Caki2 (cell line): ENCODE measurements around the gene COL5A2. TPM values are rescaled to one million over a fixed set of nuclear protein-coding genes. Genes with fewer than 3 reads are reported as not detected.

ENCODE experiments used
- DNase-seq: peaks from one replicate; pipeline ENCODE4 v3.0.0-alpha.2; 2015; ENCODE audit warnings: low read depth
- in situ Hi-C: cut with HindIII; loops from 2 replicates; pipeline ENCODE4 v1.10.0; 2016; ENCODE audit warnings: low sequenced_read_pairs, low pct_unique_long_range_greater_than_20kb, mixed read lengths
- total RNA-seq: library from RNA; depleted of rRNA; stranded (reverse); fragments of >200 nt; shearing (Covaris generic); gene quantifications from 2 replicates; pipeline ENCODE4 v1.2.3, GENCODE V29; 2014; ENCODE audit warnings: low replicate concordance; rRNA removed

Gene COL5A2
- total RNA-seq = 2.0 and 3.0 TPM in 2 replicates

DNA sequence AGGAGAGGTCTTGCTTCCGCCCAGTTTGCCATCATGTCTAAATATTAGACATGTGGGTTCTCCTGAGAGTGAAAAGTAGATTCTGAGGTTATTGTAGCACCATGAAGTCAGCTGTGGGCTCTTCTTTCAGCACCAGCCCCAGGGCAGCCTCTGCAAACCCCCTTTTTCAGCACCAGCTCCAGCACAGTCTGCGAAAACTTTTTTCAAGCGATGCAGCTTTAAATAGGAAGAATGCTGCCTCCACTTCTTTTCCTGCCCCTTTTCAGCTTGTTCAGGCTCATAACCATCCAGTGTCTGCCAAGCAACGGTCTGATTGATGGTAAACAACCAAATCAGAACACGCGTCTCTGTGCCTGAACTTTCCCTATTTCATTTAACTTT lies at the start of gene COL5A2:
Gene COL5A2, minus strand, starts transcription at position 192 of the 381 bp plus-strand sequence. Its CDS starts 157 bp downstream, at position 35.
- DNase-seq = no peak
- in situ Hi-C loops = no loop called here

GRCh38 chr2:189226017-189226416 lies 46.5 kb upstream of the COL5A2 start:
- DNase-seq = no peak
- in situ Hi-C loops = no loop called here

GRCh38 chr2:189225032-189225431 lies 45.5 kb upstream of the COL5A2 start:
- in situ Hi-C loops = no loop called here
- no peak for DNase-seq

DNA sequence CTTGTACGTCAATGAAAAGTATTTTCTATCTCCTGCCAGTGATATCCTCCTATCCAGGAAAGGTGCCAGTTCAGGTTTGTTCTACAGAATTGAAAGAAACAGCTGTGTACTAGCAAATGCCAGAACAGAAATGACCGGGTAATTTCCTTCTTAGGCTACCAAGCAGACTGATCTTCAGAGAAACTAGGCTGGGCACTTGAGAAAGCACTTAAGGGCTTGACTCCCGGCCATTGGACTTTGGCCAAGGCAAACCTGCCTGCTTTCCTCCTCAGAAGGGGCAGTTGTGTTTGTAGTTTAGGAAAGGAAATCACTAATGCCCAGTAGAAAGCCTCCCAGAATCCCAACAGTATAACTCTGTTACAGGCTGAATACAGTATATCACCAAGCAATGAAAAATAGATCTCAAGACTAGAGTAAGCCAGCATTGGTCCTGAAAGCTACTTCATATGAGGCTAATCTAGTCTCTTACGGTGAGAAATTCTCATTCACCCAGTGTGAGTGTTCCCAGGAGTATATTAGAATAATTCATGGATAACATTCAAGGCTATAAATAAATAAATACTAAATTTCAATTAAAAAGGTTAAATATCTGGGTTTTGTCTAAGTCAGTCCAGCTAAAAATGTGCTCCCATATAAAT lies 43.0 kb upstream of the COL5A2 start:
- in situ Hi-C loops = no loop called here
- DNase-seq = no peak

- in situ Hi-C loops = no loop called here
- no peak for DNase-seq
Measured at GRCh38 chr2:189221811-189222467, 42.4 kb upstream of the COL5A2 start.

DNA sequence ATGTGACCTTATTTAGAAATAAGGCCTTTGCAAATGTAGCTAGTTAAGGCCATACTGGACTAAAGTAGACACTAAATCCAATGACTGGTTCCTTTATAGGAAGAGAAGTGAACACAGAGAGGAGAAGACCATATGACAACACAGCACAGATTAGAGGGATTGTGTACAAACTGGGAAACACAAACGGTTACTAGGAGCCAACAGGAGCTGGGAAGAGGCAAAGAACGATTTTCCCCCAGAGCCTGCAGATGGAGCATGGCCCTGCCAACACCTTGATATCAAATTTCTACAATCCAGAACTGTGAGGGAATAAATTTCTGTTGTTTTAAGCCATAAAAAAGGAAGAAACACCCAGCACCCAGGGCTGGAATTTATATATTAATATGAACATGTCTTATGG lies 38.7 kb upstream of the COL5A2 start:
- DNase-seq = no peak
- in situ Hi-C loops = no loop called here

DNA sequence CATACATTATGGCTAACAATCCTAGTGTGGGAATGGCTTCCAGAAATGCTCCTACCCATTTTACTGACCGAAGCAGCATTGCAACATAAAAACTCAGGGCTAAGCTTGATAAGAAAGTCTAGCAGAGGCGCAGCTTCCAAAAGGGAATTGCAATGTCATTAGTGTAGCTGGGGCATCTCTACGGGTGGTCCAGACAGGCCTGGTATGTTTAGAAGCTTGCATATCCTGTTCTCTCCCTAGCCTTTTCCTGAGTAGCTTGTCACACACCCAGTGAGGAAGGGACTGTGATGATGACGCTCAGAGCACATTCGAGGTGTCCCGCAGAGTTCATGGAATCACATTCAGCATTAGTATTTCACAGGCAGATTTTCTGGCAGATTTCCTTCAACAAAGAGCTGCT lies 38.0 kb upstream of the COL5A2 start:
- no peak for DNase-seq
- in situ Hi-C loops = no loop called here

DNA sequence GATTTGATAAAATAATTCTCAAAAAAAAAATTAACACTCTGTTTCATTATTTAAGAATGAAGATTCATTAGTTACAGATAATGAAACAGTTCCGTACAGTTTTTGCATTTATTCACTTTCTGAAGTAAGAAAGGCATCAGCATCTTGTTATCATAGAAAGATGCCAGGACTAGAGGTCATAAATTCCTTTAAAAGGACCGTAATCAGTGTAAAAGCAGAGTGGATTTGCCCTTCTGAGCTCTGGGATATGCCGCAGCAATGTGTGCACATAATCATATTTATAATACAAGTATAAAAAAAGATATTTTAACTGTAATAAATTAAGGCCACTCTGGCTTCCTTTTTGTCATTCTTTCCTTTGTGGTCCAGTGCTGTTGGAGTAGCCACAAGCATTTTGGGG lies 37.5 kb upstream of the COL5A2 start:
- DNase-seq = no peak
- in situ Hi-C loops = no loop called here

DNA sequence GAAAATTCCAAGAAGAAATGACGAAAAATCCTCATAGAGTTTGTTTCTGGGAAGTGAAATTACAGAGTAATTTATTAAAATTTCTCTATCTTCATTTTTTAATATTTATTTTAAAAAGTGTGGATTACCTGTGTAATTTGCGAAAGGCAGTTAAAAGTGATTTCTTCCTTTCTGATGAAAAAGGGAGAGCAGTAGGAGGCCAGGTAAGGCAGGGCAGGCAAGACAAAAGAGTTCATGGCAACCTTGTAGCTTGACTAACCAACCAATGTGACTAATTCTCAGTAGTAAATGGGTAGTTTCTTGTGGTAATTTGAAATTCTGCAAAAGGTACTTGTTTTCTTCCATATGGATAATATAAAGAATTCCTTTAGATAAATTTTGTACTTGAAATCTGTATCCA lies 34.9 kb upstream of the COL5A2 start:
- no peak for DNase-seq
- in situ Hi-C loops = no loop called here

DNA sequence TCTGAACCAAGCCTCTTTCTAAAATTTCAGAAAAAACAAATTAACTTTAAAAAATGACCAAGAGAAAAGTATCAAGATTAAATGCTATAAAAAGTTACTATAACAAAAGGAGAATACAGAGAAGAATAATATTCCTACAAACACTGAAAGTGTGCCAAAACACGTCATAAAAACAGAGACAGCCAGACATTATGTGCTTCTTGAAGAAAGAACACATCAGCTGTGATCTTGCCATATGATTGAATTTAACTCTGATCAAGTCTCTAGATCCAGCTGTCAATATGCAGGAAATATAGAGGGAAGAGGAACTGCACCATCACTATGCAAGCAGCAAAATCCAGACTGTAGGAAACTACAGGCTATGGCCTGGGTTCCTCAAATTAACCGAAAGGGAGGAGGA lies 33.7 kb upstream of the COL5A2 start:
- in situ Hi-C loops = no loop called here

DNA sequence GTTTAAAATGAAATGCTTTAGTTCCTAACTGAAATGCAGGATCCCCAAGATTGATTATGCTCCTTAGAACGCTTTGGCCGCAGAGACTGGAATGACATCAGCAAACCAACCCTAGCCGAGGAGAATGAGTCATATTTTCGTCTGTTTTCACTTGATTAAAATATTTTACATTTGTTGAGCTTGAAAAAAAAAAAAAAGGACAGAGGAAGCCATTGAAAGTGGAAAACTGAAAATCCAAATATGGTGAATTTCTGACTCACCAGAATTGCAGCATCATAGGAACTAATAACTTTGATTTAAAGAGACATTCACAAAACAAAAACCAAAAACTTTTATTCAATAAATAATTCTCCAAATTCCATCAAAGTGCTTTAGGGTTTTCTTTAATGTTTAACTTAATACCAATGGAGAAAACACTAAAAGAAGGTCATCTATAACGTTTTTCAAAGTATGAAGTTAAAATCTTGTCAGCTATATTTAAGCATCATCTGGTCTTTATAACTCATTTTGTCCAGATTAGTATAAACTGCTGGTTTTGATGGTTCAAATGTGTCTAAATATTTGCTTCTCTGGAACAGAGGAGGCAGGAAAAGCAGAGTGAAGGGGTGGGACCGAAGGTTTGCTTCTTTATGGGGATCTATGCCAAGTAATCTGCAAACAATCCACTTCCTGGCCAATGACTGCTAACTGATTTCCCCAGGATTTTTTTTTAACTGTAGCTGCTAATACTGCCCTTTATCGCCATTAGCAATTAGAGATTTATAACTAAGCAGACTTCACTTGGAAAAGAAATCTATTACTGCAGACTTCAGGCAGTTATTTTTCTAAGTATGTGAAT lies 30.9 kb upstream of the COL5A2 start:
- DNase-seq = peak; percentile 86
- in situ Hi-C loops = no loop called here

More for the DNA sequence above, 33.7 kb upstream of the COL5A2 start:
- no peak for DNase-seq

GRCh38 chr2:189208254-189208653 lies 28.7 kb upstream of the COL5A2 start:
- no peak for DNase-seq
- in situ Hi-C loops = no loop called here

GRCh38 chr2:189204322-189204941 lies 24.9 kb upstream of the COL5A2 start:
- DNase-seq = peak; percentile 50
- in situ Hi-C loops = no loop called here

- no peak for DNase-seq
- in situ Hi-C loops = no loop called here
Measured at GRCh38 chr2:189203177-189203799, 23.7 kb upstream of the COL5A2 start.

GRCh38 chr2:189199797-189200196 lies 20.2 kb upstream of the COL5A2 start:
- in situ Hi-C loops = no loop called here
- DNase-seq = no peak

DNA sequence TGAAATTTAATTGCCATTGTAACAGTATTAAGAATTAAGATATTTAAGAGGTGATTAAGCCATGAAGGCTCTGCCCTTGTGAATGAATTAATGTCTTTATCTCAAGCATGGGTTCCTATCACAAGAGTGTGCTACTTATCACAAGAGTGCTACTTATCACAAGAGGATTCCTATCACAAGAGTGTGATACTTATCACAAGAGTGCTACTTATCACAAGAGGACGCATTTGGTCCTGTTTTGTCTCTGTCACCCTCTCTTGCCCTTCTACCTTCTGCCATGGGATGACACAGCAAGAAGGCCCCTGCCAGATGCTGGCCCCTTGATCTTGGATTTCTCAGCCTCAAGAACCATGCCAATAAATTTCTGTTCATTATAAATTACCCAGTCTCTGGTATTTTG lies 13.2 kb upstream of the COL5A2 start:
- DNase-seq = no peak

GRCh38 chr2:189191766-189192165 lies 12.2 kb upstream of the COL5A2 start:
- in situ Hi-C loops = no loop called here
- DNase-seq = no peak

More for the DNA sequence above, 13.2 kb upstream of the COL5A2 start:
- in situ Hi-C loops = no loop called here

DNA sequence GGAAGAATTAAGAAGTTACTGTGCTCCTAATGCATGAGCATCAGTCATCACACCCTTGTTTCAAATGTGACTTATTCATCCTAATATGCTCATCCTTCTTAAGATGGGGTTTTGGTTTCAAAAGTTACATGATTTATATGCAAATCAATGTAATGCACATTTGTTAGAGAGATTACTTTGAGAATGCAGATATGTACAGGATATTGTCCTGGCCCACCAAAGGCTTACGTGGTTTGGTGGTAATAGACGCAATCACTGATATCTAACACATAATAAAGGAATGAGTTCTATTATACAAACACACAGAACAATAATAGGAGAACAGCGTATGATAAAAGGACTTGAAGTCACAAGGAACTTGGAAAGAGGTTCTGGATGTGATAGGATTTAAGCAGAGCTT lies 11.1 kb upstream of the COL5A2 start:
- no peak for DNase-seq
- in situ Hi-C loops = no loop called here
